Peyer's patch (tissue), 4 donors: ENCODE measurements around the gene L3MBTL4.

Experiments used
- CTCF ChIP-seq, 6 experiments: fragments of 450-650 bp in 4 of 6; fragments of 200-600 bp in 2 of 6; sonication (generic) in 1 of 6; IDR thresholded peaks; one replicate each; pipeline ENCODE4 v1.5.1; 2017 to 2019; ENCODE audit warnings: antibody characterized with exemption in 6 of 6, mild to moderate bottlenecking in 3 of 6, moderate library complexity in 1 of 6
- POLR2A ChIP-seq, 2 donors: fragments of 450-650 bp; IDR thresholded peaks; one replicate each; pipeline ENCODE4 v1.5.1; 2017; ENCODE audit warnings: antibody characterized with exemption in 2 of 2, mild to moderate bottlenecking in 2 of 2, moderate library complexity in 2 of 2

GRCh38 chr18:5979971-5980457 lies 434.7 kb downstream of the L3MBTL4 start:
- no peak for TF ChIP-seq CTCF (IDR thresholded peaks at IDR 0.05)
- no peak for TF ChIP-seq POLR2A (IDR thresholded peaks at IDR 0.05)
